GM10266 (cell line): ENCODE results near the gene DUSP3.

Experiments used
- DNase-seq: peaks from one replicate; pipeline ENCODE4 v3.0.0; 2012; ENCODE audit errors: extremely low spot score
- TF ChIP-seq, protein P1 (sequence below): IDR thresholded peaks from 2 replicates; pipeline ENCODE4 v1.5.1; 2012; ENCODE audit warnings: mild to moderate bottlenecking, low read depth; ENCODE audit not compliant: control insufficient read depth, insufficient read depth; ENCODE audit errors: missing control alignments

The DUSP3 gene

DNA sequence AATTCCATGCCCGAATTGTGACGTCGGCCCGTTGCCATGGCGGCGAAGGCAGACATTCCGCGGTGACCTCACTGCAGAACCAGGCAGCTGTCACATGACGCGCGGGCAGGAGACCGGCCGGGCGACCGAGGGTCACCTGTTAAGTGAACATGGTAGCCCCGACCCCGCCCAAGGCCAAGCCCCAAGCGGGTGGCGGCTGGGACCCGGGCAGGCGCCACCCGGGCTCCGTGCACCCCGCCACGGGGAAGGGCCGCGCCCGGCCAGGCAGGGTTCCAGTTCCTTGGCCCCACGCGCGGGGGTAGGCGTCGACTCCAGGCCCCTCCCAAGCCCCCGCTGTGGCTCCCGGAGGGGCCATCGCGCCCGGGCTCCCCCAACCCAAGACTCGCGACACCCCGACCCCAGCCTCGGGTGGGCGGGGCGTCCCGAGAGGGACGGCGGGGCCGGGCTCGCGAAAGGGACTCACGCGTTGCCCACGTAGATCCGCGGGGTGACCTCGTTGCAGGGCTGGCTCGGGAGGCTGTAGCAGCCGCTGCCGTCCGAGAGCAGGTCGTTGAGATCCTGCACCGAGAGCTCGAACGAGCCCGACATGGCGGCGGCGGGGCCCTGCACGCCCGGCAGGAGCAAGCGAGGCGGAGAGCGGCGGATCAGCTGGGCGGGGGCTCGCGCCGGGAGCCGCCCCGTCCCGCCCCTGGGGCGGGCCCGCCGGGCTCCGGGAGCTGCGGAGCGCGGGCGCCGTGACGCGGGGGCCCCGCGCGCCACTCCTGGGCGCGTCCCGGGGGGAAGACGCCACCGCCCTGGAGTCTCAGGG, at the start of gene DUSP3:
TSS of gene DUSP3 (minus strand) at position 641 of the 808 bp plus-strand sequence. CDS start at position 588, 53 bp downstream.
- TF ChIP-seq, protein P1, sequence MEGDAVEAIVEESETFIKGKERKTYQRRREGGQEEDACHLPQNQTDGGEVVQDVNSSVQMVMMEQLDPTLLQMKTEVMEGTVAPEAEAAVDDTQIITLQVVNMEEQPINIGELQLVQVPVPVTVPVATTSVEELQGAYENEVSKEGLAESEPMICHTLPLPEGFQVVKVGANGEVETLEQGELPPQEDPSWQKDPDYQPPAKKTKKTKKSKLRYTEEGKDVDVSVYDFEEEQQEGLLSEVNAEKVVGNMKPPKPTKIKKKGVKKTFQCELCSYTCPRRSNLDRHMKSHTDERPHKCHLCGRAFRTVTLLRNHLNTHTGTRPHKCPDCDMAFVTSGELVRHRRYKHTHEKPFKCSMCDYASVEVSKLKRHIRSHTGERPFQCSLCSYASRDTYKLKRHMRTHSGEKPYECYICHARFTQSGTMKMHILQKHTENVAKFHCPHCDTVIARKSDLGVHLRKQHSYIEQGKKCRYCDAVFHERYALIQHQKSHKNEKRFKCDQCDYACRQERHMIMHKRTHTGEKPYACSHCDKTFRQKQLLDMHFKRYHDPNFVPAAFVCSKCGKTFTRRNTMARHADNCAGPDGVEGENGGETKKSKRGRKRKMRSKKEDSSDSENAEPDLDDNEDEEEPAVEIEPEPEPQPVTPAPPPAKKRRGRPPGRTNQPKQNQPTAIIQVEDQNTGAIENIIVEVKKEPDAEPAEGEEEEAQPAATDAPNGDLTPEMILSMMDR, result no peak

DNA sequence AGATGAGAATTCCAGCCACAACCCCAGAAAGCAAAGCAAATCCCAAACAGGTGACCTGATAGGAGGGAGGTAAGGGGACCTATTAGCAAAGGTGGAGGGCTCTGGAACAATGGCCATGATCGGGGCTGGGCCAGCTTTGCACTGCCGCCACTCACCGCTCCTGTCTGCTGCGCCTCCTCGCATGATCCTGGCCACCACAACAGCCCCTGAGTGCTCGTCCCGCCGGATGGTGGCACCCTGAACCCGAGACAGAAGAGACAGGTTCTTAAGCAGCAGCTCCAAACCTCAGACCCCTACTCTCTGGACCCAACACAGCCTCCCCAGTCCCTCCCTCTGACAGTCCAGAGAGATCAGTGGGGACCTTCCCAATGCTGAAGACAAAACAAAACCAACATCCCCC, 48.8 kb upstream of the DUSP3 start:
- no peak for DNase-seq
- TF ChIP-seq, protein P1, result no peak

More for the DNA sequence above, at the start of gene DUSP3:
- DNase-seq, result peak; percentile 96

DNA sequence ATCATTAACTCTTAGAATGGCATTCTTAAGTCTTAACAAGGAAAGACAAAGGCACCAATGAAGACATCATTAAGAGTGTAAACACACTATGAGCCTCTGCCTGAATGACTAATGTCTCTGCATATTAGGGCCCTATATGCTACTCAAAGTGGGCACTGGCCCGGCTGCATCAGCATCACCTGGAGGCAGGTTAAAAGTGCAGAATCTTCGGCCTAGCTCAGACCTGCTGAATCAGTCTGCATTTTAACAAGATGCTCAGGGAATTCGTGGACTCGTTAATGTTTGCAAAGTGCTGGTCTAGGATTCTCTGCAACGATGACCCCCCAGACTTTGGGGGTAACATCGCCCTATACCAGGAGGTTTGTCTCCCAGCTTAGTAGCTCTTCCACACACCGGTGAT, 47.4 kb upstream of the DUSP3 start:
- TF ChIP-seq, protein P1, result no peak

DNA sequence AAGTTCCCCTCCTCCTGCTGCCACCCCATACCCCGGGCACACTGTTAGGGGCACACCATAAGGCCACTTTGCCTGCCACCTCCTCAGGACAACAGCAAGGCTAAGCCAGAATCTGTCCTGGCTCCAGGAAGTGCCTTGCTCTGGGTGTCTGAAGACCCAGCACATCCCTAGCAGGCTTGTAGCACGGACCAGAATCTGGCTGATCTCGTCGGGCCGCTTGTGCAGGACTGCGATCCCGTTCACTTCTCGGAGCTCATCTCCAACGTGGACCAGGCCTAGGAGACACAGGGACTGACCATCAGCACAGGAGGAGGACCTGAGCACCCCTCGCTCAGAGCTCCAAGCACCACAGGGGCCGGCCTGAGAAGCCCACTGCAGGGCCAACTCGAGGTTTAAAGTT, 46.8 kb upstream of the DUSP3 start:
- TF ChIP-seq, protein P1, result no peak
- DNase-seq, result no peak

More for the DNA sequence above, 47.4 kb upstream of the DUSP3 start:
- DNase-seq, result no peak

DNA sequence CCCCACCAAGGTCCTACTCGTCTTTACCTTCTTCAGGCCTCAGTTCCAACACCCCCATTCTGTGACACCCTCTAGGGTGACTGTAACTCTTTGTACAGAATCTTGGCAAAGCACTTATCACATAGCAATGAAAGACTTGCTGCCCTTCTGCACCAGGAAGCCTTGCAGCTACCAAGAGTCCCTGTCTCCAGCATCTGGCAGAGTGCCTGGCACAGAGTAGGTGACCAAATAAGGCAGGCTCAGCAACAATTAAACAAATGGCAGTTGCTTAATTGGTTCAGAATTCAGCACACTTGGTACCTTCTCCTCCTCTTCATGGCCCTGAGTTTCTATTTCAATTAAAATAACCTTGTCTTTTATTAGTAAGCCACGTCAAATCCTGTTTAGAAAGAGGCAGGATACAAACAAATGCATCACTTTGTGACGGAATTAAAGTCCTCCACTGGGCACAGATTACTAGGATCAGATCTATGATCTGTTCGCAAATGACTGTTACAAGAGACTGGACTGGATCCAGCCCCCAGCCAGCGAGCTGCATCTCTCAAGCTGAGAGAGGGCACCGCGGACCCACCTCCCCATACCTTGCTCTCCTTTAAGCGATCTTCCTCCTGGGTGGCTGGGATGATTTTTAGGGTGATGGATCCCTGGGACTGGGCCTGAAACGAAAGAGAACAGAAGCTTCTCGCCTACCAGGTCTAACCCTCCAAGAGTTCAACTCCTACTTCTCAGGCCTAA, 44.7 kb upstream of the DUSP3 start:
- DNase-seq, result no peak
- TF ChIP-seq, protein P1, result no peak

DNA sequence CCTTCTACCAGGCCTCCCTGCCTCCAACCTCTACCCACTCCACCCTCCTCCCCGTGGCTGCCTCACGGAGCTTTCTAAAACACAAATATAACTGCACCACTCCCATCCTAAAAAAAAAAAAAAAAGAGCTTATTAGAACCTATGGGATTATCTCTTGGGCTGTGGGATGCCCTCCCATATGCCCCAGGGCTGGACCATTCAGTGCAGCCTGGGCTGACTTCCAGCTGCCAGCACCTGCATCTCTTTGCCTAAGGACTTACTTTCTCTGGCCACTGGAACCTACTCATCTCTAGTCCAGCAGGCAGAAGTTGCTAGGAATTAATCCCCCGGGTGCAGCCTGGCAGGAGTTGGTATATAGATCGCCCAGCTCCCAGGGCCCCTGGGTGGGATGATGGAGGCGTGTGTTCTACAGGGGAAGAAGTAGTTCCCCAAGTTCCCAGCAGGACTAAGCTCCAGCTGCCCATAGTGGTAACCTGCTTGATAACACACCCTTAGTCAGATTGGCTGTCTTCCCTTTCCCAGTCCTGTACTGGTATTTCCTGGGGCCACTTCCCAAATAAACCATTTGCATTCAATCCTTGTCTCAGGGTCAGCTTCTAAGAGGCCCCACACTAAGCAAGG, 43.9 kb upstream of the DUSP3 start:
- DNase-seq, result no peak
- TF ChIP-seq, protein P1, result no peak
